Stomach (tissue), 4 donors: ENCODE results near the gene KIAA0232.

Source experiments
- POLR2AphosphoS5 ChIP-seq, 3 donors: sonication (generic); formaldehyde crosslinking; IDR thresholded peaks; one replicate each; pipeline ENCODE4 v1.6.1; 2016; ENCODE audit warnings: antibody characterized with exemption in 3 of 3
- TF ChIP-seq, protein P1 (sequence below), 7 experiments: fragments of 450-650 bp in 4 of 7; fragments of 200-600 bp in 3 of 7; sonication (generic) in 3 of 7; IDR thresholded peaks; one replicate each; pipeline ENCODE4 v1.5.1; 2016 to 2019; ENCODE audit warnings: antibody characterized with exemption in 7 of 7, control low read depth in 2 of 7, mild to moderate bottlenecking in 1 of 7

DNA sequence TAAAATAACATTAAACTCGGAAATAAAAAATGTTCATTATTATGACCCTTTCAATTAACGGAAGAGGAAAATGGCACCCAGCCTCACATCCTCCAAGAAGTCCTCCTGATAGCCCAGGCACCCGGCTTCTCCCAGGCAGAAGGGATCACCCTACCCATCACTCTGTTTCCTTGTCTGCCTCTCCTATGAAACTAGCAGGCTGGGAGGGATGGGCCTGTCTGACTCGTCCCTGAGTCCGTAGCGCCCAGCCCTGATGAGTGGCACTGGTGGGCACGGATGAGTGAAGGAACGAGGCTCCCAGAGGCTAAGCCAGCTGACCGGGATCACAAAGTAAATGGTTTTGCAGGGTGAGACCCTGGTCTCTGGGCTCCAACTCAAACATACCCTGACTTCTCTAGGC, 28.6 kb upstream of the KIAA0232 start:
- no peak for TF ChIP-seq POLR2AphosphoS5 (IDR thresholded peaks at IDR 0.05)
- TF ChIP-seq, protein P1, sequence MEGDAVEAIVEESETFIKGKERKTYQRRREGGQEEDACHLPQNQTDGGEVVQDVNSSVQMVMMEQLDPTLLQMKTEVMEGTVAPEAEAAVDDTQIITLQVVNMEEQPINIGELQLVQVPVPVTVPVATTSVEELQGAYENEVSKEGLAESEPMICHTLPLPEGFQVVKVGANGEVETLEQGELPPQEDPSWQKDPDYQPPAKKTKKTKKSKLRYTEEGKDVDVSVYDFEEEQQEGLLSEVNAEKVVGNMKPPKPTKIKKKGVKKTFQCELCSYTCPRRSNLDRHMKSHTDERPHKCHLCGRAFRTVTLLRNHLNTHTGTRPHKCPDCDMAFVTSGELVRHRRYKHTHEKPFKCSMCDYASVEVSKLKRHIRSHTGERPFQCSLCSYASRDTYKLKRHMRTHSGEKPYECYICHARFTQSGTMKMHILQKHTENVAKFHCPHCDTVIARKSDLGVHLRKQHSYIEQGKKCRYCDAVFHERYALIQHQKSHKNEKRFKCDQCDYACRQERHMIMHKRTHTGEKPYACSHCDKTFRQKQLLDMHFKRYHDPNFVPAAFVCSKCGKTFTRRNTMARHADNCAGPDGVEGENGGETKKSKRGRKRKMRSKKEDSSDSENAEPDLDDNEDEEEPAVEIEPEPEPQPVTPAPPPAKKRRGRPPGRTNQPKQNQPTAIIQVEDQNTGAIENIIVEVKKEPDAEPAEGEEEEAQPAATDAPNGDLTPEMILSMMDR (IDR thresholded peaks at IDR 0.05) = no peak
